Caco-2 (cell line): ENCODE measurements around the gene GRIK3. TPM values are rescaled to one million over a fixed set of nuclear protein-coding genes. Genes with fewer than 3 reads are reported as not detected.

ENCODE experiments used
- BruUV-seq: library from RNA; stranded (reverse); fragments of 400-500 nt; replicated peaks from 2 replicates; lab custom pipeline; 2021; lab: Mats Ljungman, UMichigan
- CTCF ChIA-PET: fragments of 300-600 bp; sonication (Branson Sonifier 250); formaldehyde crosslinking; loops from one replicate; lab custom pipeline; 2022; ENCODE audit warnings: antibody characterized with exemption; lab: Charles Lee
- POLR2A ChIA-PET: fragments of 300-600 bp; sonication (Branson Sonifier 250); formaldehyde crosslinking; loops from one replicate; lab custom pipeline; 2022; ENCODE audit warnings: antibody characterized with exemption; lab: Charles Lee
- DNase-seq, 2 experiments: peaks; one replicate each; pipeline versions ENCODE4 v3.0.0 to v3.0.0-alpha.2; 2020 to 2022
- H3K27me3 ChIP-seq: replicated peaks from 2 replicates; pipeline ENCODE4 v1.6.0; 2011; ENCODE audit warnings: low read length; ENCODE audit not compliant: control insufficient read depth, insufficient read depth
- H3K36me3 ChIP-seq: 2 replicates; pipeline ENCODE4 v1.5.1; 2011; ENCODE audit warnings: low read length; ENCODE audit not compliant: control insufficient read depth, insufficient read depth
- H3K4me1 ChIP-seq: fragments of 250-450 bp; sonication (Bioruptor Pico); 2 replicates; pipeline ENCODE4 v1.5.1; 2020; ENCODE audit warnings: mild to moderate bottlenecking
- H3K4me3 ChIP-seq: 2 replicates; pipeline ENCODE4 v1.5.1; 2011; ENCODE audit warnings: low read depth, mild to moderate bottlenecking, control low read depth, low read length
- H3K9me3 ChIP-seq: fragments of 250-450 bp; sonication (Bioruptor Pico); 2 replicates; pipeline ENCODE4 v1.5.1; 2020; ENCODE audit warnings: mild to moderate bottlenecking, moderate library complexity
- H3K27ac Mint-ChIP-seq: one replicate; pipeline ENCODE4 v1.8.0; 2022; ENCODE audit warnings: mixed read lengths; ENCODE audit not compliant: unreplicated experiment
- H3K27me3 Mint-ChIP-seq: one replicate; pipeline ENCODE4 v1.8.0; 2022; ENCODE audit warnings: mixed read lengths; ENCODE audit not compliant: insufficient read depth, unreplicated experiment
- H3K36me3 Mint-ChIP-seq: one replicate; pipeline ENCODE4 v1.8.0; 2022; ENCODE audit warnings: mild to moderate bottlenecking, mixed read lengths; ENCODE audit not compliant: insufficient read depth, unreplicated experiment
- H3K4me1 Mint-ChIP-seq: one replicate; pipeline ENCODE4 v1.8.0; 2022; ENCODE audit warnings: low read depth, mixed read lengths; ENCODE audit not compliant: unreplicated experiment
- H3K4me3 Mint-ChIP-seq: one replicate; pipeline ENCODE4 v1.8.0; 2022; ENCODE audit warnings: mild to moderate bottlenecking, moderate library complexity, mixed read lengths; ENCODE audit not compliant: unreplicated experiment
- H3K9me3 Mint-ChIP-seq: one replicate; pipeline ENCODE4 v1.8.0; 2022; ENCODE audit warnings: mixed read lengths; ENCODE audit not compliant: unreplicated experiment
- CTCF ChIP-seq, 2 experiments: fragments of 200-600 bp in 1 of 2; IDR thresholded peaks; 1 replicate in 1 of 2; 2 replicates in 1 of 2; pipeline versions ENCODE4 v1.5.1 to v1.8.0; 2011 to 2022; ENCODE audit warnings: antibody characterized with exemption in 1 of 2, control low read depth in 1 of 2, inconsistent platforms in 1 of 2, low read depth in 1 of 2, low read length in 1 of 2, mild to moderate bottlenecking in 1 of 2, moderate library complexity in 1 of 2; ENCODE audit not compliant: insufficient read depth in 1 of 2, severe bottlenecking in 1 of 2, unreplicated experiment in 1 of 2
- intact Hi-C: fragments of 100-400 bp; cut with micrococcal nuclease; formaldehyde crosslinking; loops from one replicate; pipeline ENCODE4 v1.10.0; 2022; ENCODE audit not compliant: unreplicated experiment
- total RNA-seq: library from RNA; stranded (reverse); gene quantifications from 2 replicates; pipeline ENCODE4 v1.2.3, GENCODE V29; 2022

The GRIK3 gene
- total RNA-seq, 1 experiment from 2014 or later: not detected

- Mint-ChIP-seq H3K4me3 (no peak overlapping the region), H3K9me3 (no peaks in the 10 kb centered on the region), H3K4me1 (no peaks in the 10 kb centered on the region), H3K27ac (no peak overlapping the region), H3K36me3 (no peaks in the 10 kb centered on the region), H3K27me3 (peaks cover 10% of the 10 kb centered on the region)
- H3K4me3 ChIP-seq: no peak overlapping the region
- no peaks in the 10 kb centered on the region for H3K36me3 ChIP-seq
- TF ChIP-seq CTCF (IDR thresholded peaks at IDR 0.05; ENCODE audit: insufficient read depth in 1 of 2, low read depth in 1 of 2, low read length in 1 of 2, severe bottlenecking in 1 of 2, unreplicated experiment in 1 of 2): no peak
- H3K27me3 ChIP-seq: no peaks in the 10 kb centered on the region
- no peak for DNase-seq
- CTCF ChIA-PET: no interaction called here
- H3K4me1 ChIP-seq: no peaks in the 10 kb centered on the region
- intact Hi-C loops: no loop called here
- BruUV-seq: no TSS peak
- POLR2A ChIA-PET: no interaction called here
- H3K9me3 ChIP-seq: no peaks in the 10 kb centered on the region
These were observed 22.1 kb downstream of the GRIK3 start for GRCh38 chr1:37012226-37012625.

DNA sequence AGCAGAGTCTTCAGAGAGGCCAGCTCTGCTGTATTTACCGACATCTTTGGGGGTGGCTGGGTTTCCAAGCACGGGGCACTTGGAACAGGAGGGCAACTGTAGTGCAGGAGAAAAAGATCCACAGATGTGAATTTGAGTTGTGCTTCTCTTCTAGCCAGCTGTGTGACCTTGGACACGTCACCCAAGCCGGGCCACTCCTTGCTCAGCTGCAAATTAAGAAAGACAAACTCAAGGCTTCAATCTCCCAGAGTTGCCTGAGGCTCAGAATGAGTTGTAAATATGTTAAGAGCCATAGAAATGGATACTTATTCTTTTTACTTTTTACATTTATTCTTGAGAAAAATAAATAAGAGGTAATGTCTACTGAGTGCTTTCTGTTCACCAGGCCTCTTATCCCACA lies 24.3 kb downstream of the GRIK3 start:
- Histone ChIP-seq H3K9me3 (no peaks in the 10 kb centered on the region), H3K36me3 (no peaks in the 10 kb centered on the region), H3K4me3 (no peak overlapping the region), H3K27me3 (no peaks in the 10 kb centered on the region), H3K4me1 (no peaks in the 10 kb centered on the region)
- no peak overlapping the region for H3K4me3 Mint-ChIP-seq
- TF ChIP-seq CTCF (IDR thresholded peaks at IDR 0.05; ENCODE audit: insufficient read depth in 1 of 2, low read depth in 1 of 2, low read length in 1 of 2, severe bottlenecking in 1 of 2, unreplicated experiment in 1 of 2): no peak
- H3K9me3 Mint-ChIP-seq: no peaks in the 10 kb centered on the region
- intact Hi-C loops: no loop called here
- no peaks in the 10 kb centered on the region for H3K36me3 Mint-ChIP-seq
- DNase-seq: no peak
- H3K27me3 Mint-ChIP-seq: peaks cover 10% of the 10 kb centered on the region
- CTCF ChIA-PET: no interaction called here
- H3K27ac Mint-ChIP-seq: no peak overlapping the region
- H3K4me1 Mint-ChIP-seq: no peaks in the 10 kb centered on the region
- no TSS peak for BruUV-seq
- POLR2A ChIA-PET: no interaction called here

DNA sequence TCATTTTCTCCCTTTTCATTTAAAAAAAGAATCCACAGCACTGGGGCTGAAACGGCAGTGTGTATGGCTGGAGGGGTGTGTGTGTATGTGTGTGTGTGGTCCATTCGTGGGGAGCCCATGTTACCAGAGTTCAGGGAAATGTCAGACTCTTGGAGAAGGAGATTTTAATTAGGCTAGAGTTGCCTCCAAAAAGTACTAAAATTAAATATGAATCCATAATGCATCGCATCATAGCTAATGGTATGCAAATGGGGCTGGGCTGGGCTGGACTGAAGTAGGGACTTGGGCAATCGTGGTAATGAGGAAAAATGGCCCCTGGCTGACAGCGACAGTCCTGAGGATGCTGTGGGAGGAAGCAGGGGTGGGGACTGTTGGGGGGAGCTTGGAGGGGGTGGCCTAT lies 24.8 kb downstream of the GRIK3 start:
- Histone ChIP-seq H3K36me3 (no peaks in the 10 kb centered on the region), H3K4me1 (no peaks in the 10 kb centered on the region), H3K9me3 (no peaks in the 10 kb centered on the region), H3K4me3 (no peak overlapping the region), H3K27me3 (no peaks in the 10 kb centered on the region)
- no peak for TF ChIP-seq CTCF (IDR thresholded peaks at IDR 0.05; ENCODE audit: insufficient read depth in 1 of 2, low read depth in 1 of 2, low read length in 1 of 2, severe bottlenecking in 1 of 2, unreplicated experiment in 1 of 2)
- H3K27me3 Mint-ChIP-seq: peaks cover 10% of the 10 kb centered on the region
- BruUV-seq: no TSS peak
- H3K36me3 Mint-ChIP-seq: no peaks in the 10 kb centered on the region
- H3K9me3 Mint-ChIP-seq: no peaks in the 10 kb centered on the region
- ChIA-PET CTCF (no interaction called here), POLR2A (no interaction called here)
- no peak for DNase-seq
- no peak overlapping the region for H3K4me3 Mint-ChIP-seq
- no peak overlapping the region for H3K27ac Mint-ChIP-seq
- no peaks in the 10 kb centered on the region for H3K4me1 Mint-ChIP-seq
- intact Hi-C loops: no loop called here
